ENCODE data around the gene OR1F1. TPM values are rescaled to one million over a fixed set of nuclear protein-coding genes. Genes with fewer than 3 reads are reported as not detected.
"Not testable (repeated sequence)": the region's sequence is repeated elsewhere in the genome, so short reads cannot be mapped to it uniquely, and the experiment has no call there.

The OR1F1 gene
- total RNA-seq, 2 experiments from 2014 or later = not detected

DNA sequence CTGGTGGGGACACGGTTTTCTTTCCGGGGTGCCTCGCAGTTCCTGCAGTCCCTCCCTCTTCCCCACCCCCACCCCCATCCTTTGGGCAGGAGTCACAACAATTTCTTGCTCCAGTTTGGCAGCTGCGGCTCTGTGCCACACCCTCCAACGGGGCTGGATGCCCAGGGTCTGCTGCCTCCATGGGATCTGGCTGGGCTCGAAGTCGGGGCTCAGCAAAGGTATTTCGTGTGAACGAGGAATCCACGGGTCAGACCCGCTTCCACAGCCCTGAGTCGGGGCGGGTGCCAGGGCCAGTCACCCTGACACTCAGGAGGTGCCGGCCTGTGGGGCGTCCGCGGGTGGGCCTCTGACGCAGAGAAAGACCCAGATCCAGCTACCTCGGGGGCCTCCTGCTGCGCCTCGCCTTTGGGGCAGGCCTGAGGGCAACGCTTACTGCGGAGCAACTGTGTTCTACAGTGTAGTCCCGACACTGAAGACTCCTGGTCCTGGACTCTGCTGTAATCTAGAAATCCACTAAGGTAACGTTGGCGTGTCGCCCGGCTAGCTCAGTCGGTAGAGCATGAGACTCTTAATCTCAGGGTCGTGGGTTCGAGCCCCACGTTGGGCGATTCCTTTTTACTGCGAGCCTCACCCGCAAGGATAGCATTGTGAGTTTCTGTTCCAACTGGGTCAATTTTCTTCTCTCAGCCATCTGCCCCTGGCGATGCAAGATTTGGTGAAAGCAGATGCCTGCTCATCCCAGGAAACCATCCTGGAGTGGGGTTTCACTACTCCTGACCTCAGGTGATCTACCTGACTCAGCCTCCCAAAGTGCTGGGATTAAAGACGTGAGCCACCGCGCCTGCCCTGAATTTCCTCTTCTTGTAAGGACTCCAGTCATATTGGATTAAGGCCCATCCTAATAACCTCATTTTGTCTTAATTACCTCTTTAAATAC, 12.6 kb upstream of the OR1F1 start:
- peak; percentile 60 for DNase-seq
- peak overlapping the region; percentile 66 for H3K27ac Mint-ChIP-seq
- H3K27me3 Mint-ChIP-seq = peaks cover 87% of the 10 kb centered on the region
- H3K4me3 Mint-ChIP-seq = peak overlapping the region; percentile 43
- peaks cover 35% of the 10 kb centered on the region for H3K4me1 Mint-ChIP-seq
- H3K36me3 Mint-ChIP-seq = peaks cover 2% of the 10 kb centered on the region
- H3K9me3 Mint-ChIP-seq = no peaks in the 10 kb centered on the region

GRCh38 chr16:3179651-3180050, 8.4 kb upstream of the OR1F1 start:
- H3K27ac Mint-ChIP-seq = no peak overlapping the region
- peaks cover 22% of the 10 kb centered on the region for H3K4me1 Mint-ChIP-seq
- H3K9me3 Mint-ChIP-seq = peaks cover 6% of the 10 kb centered on the region
- no peak for DNase-seq
- peaks cover 6% of the 10 kb centered on the region for H3K36me3 Mint-ChIP-seq
- H3K4me3 Mint-ChIP-seq = no peak overlapping the region
- peaks cover 93% of the 10 kb centered on the region for H3K27me3 Mint-ChIP-seq

- H3K36me3 Mint-ChIP-seq = peaks cover 6% of the 10 kb centered on the region
- H3K9me3 Mint-ChIP-seq = peaks cover 6% of the 10 kb centered on the region
- H3K27me3 Mint-ChIP-seq = peaks cover 90% of the 10 kb centered on the region
- H3K27ac Mint-ChIP-seq = no peak overlapping the region
- H3K4me1 Mint-ChIP-seq = peaks cover 20% of the 10 kb centered on the region
- peak; percentile 31 for DNase-seq
- no peak overlapping the region for H3K4me3 Mint-ChIP-seq
Measured at GRCh38 chr16:3180445-3180878, 7.5 kb upstream of the OR1F1 start.

GRCh38 chr16:3182293-3182607, 5.8 kb upstream of the OR1F1 start:
- Mint-ChIP-seq H3K27ac (peak overlapping the region; percentile 88), H3K27me3 (peaks cover 90% of the 10 kb centered on the region), H3K4me1 (peaks cover 19% of the 10 kb centered on the region), H3K4me3 (peak overlapping the region; percentile 83)
- H3K9me3 Mint-ChIP-seq, DNase-seq, H3K36me3 Mint-ChIP-seq: not testable (repeated sequence)

- Mint-ChIP-seq H3K4me1 (peaks cover 24% of the 10 kb centered on the region), H3K27me3 (peaks cover 90% of the 10 kb centered on the region), H3K27ac (peak overlapping the region; percentile 88), H3K4me3 (peak overlapping the region; percentile 83), H3K9me3 (peaks cover 9% of the 10 kb centered on the region), H3K36me3 (peaks cover 8% of the 10 kb centered on the region)
- DNase-seq = peak; percentile 72
Measured at GRCh38 chr16:3182608-3183444, 5.2 kb upstream of the OR1F1 start.

- H3K4me1 Mint-ChIP-seq = peaks cover 28% of the 10 kb centered on the region
- peak overlapping the region; percentile 78 for H3K27ac Mint-ChIP-seq
- H3K36me3 Mint-ChIP-seq = peaks cover 8% of the 10 kb centered on the region
- H3K4me3 Mint-ChIP-seq = peak overlapping the region; percentile 83
- H3K9me3 Mint-ChIP-seq = peaks cover 9% of the 10 kb centered on the region
- DNase-seq = no peak
- peaks cover 93% of the 10 kb centered on the region for H3K27me3 Mint-ChIP-seq
Measured at GRCh38 chr16:3183445-3184139, 4.4 kb upstream of the OR1F1 start.

- peaks cover 90% of the 10 kb centered on the region for H3K27me3 Mint-ChIP-seq
- H3K27ac Mint-ChIP-seq = no peak overlapping the region
- H3K4me3 Mint-ChIP-seq = no peak overlapping the region
- peaks cover 9% of the 10 kb centered on the region for H3K9me3 Mint-ChIP-seq
- H3K36me3 Mint-ChIP-seq = peaks cover 8% of the 10 kb centered on the region
- H3K4me1 Mint-ChIP-seq = peaks cover 56% of the 10 kb centered on the region
- no peak for DNase-seq
Measured at GRCh38 chr16:3186946-3187690, 886 bp upstream of the OR1F1 start.

DNA sequence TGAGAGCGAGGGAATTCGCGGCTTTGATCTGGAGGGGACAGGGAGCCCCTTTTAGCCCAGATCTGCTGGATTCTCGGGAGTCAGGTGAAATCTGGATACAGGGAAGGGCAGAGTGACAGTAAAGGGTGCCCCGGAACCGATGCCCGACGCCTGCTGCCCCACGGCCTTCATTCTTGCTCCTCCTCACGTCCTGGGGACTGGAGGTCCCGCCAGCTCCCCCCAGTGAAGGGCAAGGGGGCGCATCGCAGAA, 596 bp downstream of the OR1F1 start:
- peaks cover 5% of the 10 kb centered on the region for H3K36me3 Mint-ChIP-seq
- no peak overlapping the region for H3K27ac Mint-ChIP-seq
- H3K4me1 Mint-ChIP-seq = peaks cover 48% of the 10 kb centered on the region
- no peak for DNase-seq
- H3K9me3 Mint-ChIP-seq = peaks cover 7% of the 10 kb centered on the region
- H3K27me3 Mint-ChIP-seq = peaks cover 89% of the 10 kb centered on the region
- peak overlapping the region; percentile 73 for H3K4me3 Mint-ChIP-seq

GRCh38 chr16:3188925-3189825, 1.2 kb downstream of the OR1F1 start:
- Mint-ChIP-seq H3K27me3 (peaks cover 89% of the 10 kb centered on the region), H3K36me3 (peaks cover 3% of the 10 kb centered on the region), H3K9me3 (peaks cover 5% of the 10 kb centered on the region), H3K27ac (peak overlapping the region; percentile 77), H3K4me3 (peak overlapping the region; percentile 73), H3K4me1 (peaks cover 43% of the 10 kb centered on the region)
- peak; percentile 72 for DNase-seq

DNA sequence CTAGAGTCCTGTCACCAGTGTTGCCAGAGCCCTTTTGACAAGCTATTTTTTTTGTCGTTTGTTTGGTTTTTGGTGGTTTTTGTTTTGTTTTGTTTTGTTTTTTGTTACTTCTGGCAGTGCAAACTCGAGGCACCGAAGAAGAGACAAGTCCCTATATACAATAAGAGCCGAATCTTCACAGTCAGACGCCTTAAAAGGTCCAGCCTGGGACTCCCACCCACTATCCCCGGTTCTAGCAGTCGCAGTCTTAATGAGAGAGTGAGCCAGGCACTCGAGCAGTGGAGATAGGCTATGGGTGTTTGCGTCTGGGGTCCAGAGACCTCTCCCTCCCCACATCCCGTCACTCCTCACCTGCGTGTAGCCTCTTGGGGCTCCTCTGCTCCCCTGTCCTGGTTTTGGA, 1.9 kb downstream of the OR1F1 start:
- H3K36me3 Mint-ChIP-seq = peaks cover 1% of the 10 kb centered on the region
- peaks cover 90% of the 10 kb centered on the region for H3K27me3 Mint-ChIP-seq
- peaks cover 3% of the 10 kb centered on the region for H3K9me3 Mint-ChIP-seq
- no peak for DNase-seq
- peak overlapping the region; percentile 73 for H3K4me3 Mint-ChIP-seq
- H3K27ac Mint-ChIP-seq = no peak overlapping the region
- peaks cover 41% of the 10 kb centered on the region for H3K4me1 Mint-ChIP-seq

DNA sequence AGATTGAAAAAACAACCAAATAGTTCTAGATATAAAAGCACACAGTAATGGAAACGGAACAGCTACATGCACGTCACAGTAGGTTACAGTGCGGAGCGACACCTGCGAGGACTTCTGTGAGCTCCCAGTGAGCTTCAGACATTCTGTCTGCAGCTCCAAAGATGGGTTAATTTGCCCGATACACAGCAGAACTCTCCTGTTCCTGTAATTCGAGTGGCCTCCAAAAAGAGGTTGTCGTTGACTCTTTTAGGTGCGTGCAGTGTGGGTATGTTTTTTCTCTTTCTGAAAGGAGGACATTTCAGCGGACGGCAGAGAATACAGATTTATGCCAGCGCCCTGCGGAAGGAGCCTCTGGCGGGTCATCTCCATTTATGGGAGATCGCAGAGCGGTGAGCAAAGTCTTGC, 2.9 kb downstream of the OR1F1 start:
- no peak for DNase-seq
- Mint-ChIP-seq H3K9me3 (peaks cover 3% of the 10 kb centered on the region), H3K4me3 (peak overlapping the region; percentile 66), H3K27ac (peak overlapping the region; percentile 68), H3K36me3 (no peaks in the 10 kb centered on the region), H3K27me3 (peaks cover 93% of the 10 kb centered on the region), H3K4me1 (peaks cover 41% of the 10 kb centered on the region)

GRCh38 chr16:3192476-3193019, 4.5 kb downstream of the OR1F1 start:
- no peak for DNase-seq
- Mint-ChIP-seq H3K9me3 (no peaks in the 10 kb centered on the region), H3K36me3 (no peaks in the 10 kb centered on the region), H3K4me3 (no peak overlapping the region), H3K27ac (no peak overlapping the region), H3K4me1 (peaks cover 37% of the 10 kb centered on the region), H3K27me3 (peaks cover 84% of the 10 kb centered on the region)
